Activated CD8-positive, alpha-beta memory T cell treated with anti-CD3 and anti-CD28 coated beads for 36 hours (primary cell): Measurements from ENCODE around the gene ZNF362. TPM values are rescaled to one million over a fixed set of nuclear protein-coding genes. Genes with fewer than 3 reads are reported as not detected.
"Not testable (repeated sequence)": the region's sequence is repeated elsewhere in the genome, so short reads cannot be mapped to it uniquely, and the experiment has no call there.

Experiments
- CTCF ChIA-PET: fragments of 350-600 bp; sonication (Branson Sonifier 250); formaldehyde crosslinking; loops from one replicate; lab custom pipeline; 2021; ENCODE audit warnings: antibody characterized with exemption; lab: Charles Lee
- POLR2A ChIA-PET: fragments of 350-600 bp; sonication (Branson Sonifier 250); formaldehyde crosslinking; loops from one replicate; lab custom pipeline; 2021; ENCODE audit warnings: antibody characterized with exemption; lab: Charles Lee
- total RNA-seq, 2 experiments: library from RNA; stranded (reverse); gene quantifications; one replicate each; pipeline ENCODE4 v1.2.3, GENCODE V29; 2021

ZNF362 gene, protein sequence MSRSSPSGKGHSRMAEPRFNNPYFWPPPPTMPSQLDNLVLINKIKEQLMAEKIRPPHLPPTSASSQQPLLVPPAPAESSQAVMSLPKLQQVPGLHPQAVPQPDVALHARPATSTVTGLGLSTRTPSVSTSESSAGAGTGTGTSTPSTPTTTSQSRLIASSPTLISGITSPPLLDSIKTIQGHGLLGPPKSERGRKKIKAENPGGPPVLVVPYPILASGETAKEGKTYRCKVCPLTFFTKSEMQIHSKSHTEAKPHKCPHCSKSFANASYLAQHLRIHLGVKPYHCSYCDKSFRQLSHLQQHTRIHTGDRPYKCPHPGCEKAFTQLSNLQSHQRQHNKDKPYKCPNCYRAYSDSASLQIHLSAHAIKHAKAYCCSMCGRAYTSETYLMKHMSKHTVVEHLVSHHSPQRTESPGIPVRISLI
- 1 to 10 TPM; 7.8 to 7.9 TPM for total RNA-seq

DNA sequence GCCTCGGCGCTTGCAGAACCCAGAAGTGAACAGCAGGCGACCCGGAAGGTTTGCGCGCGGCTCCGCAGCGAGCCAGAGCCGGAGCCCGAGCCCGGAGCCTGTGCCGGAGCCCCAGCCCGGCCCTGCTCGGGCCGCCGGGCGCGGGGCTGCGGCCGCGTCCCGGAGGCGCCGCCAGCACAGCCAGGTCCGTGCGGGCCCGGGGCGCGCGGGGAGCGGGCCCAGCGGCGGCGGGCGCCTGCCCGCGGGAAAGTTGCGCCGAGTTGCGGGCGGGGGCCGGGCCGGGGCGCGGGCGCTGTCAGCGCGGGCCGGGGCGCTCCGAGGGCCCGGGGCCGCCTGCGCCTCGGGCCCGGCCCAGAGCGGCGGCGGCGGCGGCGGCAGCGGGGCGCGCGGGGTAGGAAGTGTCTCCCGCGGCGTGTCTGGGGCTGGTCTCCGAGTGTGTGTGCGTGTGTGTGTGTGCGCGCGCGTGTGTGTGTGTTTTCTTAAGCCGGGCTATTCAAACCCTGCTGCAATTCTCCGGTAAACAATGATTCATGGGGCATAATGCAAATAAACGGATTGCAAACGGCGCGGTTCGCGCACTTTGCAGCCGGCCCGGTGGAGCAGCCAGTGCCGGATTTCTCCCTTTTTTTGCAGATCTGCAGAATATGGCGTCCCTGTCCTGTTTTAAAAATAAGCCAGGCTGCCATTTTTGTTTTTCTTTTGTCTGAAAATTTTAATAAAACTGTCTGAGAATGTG is at the start of gene ZNF362:
TSS of gene ZNF362 (plus strand) at position 22 of the 736 bp plus-strand sequence. CDS start 14,083 bp downstream, outside the sequence.
- POLR2A ChIA-PET: interaction anchor here (1.3 kb wide), 1 partner anchor 129 kb away, joined by 6 read pairs; no protein-coding TSS in a partner anchor
- CTCF ChIA-PET: no interaction called here

DNA sequence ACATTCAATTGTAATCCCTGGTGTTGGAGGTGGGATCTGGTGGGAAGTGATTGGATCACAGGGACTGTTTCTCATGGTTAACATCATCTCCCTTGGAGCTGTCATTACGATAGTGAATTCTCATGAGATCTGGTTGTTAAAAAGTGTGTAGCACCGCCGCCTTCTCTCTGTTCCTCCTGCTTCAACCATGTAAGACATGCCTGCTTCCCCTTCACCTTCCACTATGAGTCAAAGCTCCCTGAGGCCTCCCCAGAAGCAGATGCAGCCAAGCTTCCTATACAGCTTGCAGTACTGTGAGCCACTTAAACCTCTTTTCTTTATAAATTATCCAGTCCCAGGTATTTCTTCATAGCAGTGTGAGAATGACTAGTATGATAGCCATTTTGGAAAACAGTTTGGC is 44.3 kb upstream of the ZNF362 start:
- ChIA-PET CTCF (no interaction called here), POLR2A (no interaction called here)

DNA sequence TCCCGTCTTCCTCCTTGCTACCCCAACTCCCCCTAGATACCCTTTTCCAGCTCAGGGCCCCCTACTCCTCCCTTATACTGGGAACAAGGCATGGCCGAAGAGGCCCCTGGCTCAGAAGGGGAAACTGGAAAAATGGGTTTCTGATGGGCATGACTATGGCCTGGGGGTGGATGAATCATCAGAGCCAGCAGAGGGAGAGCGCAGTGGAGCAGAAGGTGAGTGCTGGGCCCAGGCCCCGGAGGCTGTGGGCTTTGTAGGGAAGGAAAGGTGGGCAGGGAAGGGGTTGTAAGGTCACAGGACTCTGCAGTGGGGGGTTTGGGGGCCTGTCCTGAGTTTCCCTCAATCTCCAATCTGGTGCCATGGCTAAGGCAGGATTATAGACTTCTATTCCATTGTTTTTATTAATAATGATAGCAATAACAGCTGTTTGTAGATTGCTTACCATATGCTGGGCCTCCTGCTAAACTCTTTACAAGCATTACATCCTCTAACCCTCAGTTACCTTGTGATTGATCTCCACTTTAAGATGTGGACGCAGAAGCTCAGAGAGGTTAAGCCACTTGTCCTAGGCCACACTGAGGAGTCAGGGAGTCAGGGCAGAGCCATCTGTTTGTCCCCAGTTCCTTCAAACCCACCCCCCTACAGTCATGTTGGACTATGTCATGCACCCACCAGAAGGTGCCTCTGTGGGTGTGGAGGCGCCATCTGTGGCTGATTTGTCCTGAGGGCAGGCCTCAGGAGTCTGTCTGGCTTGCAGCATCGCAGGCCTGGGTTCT is 36.2 kb upstream of the ZNF362 start:
- ChIA-PET POLR2A (no interaction called here), CTCF (interaction anchor here (0.6 kb wide), 1 partner anchor 45 kb away, joined by 3 read pairs; no protein-coding TSS in a partner anchor)

DNA sequence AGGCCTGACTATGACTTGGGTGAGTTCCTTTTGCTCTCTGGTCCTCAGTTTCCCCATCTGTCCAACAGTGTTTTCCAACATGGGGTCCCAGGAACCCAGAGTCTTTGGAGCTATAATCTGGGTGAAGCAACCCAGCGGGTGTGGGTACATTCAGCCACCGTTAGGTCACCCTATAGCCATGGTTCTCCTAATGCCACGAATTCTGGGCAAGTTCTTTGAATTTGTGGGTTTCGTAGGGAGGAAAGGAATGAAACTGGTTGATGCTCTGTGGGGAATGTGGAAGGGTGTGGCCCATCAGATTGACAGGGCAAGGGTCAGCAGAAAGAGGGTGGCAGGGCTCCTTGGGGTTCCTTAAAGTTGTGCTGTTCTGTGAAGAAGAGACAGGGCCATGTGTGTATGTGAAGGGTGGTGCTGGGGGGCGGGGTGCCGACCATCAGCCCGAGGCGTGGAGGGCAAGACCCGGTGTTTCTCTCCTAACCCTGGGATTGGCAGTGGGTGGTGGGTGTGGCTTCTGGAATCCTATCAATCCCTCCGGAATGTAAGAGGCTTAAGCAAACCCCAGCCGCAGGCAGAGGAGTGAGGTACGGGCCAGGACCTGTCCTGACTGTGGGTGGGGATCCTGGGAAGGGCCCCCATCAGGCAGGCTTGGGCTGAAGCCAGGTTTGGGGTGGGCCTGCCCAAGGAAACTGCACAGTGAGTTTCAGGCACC is 35.5 kb upstream of the ZNF362 start:
- CTCF ChIA-PET: no interaction called here
- POLR2A ChIA-PET: no interaction called here

DNA sequence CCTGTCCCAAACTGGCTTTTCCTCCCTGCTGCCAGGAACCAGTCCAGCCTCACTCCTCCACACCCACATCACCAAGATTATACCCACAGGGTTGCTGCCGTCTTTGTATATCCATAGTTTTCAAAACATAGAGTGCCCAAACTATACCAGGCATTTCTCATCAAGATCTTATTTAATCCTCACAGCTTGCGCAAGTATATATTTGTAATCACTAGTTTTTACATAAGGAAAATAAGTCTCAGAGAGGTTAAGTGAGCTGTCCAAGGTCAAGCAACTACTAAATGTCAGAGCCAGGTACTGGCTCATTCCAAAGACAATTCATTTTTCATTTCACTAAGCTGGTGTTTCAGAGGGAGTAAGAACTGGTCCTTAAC is 34.9 kb upstream of the ZNF362 start:
- CTCF ChIA-PET: no interaction called here
- POLR2A ChIA-PET: no interaction called here

DNA sequence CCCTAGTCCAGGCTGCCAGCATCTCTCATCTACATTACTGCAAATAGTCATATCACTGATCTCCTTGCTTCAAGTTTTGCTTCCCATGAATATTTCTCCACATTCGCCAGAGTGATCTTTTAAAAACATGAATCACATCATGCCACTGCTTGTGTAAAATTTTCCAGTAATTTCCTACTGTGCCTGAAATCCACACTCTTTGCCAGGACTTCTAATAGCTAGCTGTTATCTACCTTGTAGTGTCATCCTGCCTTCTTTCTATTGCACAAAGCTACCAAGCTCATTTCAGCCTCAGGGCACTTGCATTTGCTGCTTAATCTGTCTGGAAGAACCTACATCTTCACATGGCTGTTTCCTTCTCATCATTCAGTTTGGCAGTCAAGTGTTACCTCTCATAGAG is 33.9 kb upstream of the ZNF362 start:
- ChIA-PET POLR2A (no interaction called here), CTCF (no interaction called here)

DNA sequence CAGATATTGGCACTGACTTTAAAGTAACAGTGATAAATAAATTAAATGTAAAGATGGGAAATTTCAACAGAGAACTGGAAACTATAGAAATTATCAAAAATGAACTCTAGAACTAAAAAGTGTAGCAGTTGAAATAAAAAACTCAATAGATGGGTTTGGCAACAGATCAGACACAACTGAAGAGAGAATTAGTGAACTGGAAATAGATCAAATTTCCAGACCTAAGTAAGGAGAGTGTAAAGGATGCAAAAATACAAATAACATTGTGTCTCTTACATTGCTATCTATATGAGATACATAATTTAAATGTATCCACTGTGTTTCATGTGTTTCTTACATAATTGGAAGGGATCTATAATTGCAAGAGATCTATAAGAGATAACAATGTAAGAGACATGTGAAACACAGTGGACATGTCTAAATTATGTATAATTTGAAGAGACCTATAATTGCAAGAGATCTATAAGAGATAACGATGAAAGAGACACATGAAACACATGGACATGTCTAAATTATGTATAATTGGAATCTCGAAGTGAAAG is 32.1 kb upstream of the ZNF362 start:
- ChIA-PET POLR2A (no interaction called here), CTCF (no interaction called here)

DNA sequence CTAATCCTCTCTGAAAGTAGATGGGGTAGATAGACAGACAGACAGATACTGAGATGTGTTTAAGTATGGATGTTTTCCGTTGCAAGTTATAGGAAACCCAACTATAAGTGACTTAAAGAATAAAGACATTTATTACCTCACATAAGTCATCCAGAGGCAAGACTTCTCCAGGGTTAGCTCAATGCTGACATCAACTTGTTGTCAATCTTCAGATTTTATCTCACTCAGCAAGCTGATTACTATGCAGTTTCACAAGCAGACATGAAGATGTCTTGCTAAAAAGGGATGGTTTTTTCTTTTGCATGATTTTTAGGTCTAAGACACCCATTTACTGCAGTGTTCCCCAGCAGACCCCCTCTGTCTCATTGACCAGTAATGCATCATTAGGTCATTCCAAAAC is 30.7 kb upstream of the ZNF362 start:
- POLR2A ChIA-PET: no interaction called here
- CTCF ChIA-PET: no interaction called here

DNA sequence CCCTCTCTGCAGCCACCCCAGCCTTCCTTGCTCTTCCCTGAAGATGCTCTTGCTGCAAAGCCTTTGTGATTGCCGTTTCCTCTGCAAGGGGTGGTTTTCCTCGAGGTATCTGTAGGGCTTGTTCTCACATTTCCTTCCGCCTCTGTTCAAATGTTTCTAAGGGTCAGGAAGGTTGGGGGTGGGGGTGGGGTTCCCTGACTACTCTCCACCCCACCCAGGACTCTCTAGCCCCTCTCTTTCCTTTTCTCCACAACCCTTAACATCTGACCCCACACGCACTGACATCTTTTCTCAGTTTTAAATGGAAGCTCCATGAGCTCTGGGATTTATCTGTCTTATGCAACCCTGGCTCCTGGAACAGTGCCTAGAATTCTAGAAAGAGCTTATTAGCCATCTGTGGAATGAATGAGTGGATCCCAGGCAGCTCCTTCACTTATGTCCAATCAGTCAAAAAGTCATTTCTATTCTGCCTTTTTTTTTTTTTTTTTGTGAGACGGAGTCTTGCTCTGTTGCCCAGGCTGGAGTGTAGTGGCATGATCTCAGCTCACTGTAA is 27.3 kb upstream of the ZNF362 start:
- POLR2A ChIA-PET: no interaction called here
- CTCF ChIA-PET: no interaction called here

DNA sequence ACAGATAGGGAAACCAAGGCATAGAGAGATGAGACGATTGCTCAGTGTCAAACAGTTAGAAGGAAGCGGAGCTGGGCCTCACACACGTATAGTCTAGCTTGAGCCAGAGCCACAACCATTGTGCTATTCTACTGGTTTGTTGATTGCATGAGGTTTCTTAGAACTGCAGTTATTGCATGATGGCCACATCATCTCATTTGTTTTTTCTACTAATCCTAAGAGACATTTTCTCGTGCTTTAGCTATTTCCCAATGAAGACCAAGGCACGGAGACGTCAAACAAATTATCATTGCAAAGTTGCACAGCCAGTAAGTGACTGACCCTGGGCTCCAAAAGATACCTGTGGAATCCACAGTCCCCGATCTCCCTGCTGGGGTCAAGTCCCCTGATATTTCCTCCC is 25.1 kb upstream of the ZNF362 start:
- CTCF ChIA-PET: no interaction called here
- POLR2A ChIA-PET: no interaction called here

DNA sequence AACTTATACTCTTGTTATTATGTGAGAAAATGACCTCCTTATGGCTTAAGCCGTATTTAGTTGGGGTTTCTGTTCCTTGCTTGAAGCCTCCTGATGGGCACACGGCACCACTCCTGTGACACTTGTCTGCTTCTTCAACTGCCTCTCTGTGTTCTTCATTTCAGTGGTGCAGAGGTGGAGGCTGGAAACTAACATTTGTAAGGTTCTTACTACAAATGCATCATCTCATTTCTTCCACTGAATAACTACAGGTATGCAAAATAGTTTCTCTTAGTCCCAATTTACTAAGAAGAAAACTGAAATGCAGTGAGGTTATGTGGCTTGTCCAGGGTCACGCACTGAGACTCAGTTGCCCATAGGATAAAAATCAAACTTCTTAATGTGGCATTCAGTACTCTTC is 23.6 kb upstream of the ZNF362 start:
- ChIA-PET POLR2A (no interaction called here), CTCF (no interaction called here)

DNA sequence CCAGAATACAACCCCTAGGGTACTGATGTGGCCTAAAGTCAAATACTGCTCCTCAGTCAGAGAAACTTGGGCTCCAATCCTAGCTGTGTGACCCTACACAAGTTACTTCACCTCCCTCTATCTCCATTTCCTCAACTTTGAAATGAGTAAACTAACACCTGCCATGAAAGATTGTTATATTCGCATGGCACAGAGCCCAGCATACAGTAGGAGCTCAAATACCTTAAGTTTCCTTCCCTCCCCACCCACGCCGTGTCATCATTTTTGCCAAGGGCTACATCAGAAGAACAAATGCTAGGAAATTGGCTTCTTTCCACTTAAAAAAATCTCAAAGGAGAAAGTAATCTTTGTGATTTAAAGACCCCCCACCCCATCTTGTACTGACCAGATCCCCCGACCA is 22.2 kb upstream of the ZNF362 start:
- POLR2A ChIA-PET: no interaction called here
- CTCF ChIA-PET: no interaction called here

DNA sequence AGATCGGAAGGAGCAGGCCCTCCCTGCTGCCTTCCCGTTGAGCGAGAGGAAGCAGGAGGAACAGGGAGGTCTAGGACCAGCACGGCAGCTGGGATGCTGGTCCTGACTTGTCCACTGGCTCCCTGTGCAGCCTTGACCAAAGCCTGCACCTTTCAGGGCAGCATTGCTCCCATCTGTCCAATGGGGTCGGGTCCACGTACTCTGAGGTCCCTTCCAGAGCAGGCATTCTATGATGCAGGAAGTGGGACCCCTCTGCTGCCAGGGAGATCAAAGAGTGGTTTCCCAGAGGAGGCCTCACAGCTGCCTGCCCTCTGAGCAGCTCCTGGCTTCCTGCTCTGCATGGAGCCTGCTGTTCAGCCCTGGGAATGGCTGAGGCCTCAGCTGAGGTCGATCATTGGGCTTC is 21.7 kb upstream of the ZNF362 start:
- ChIA-PET CTCF (no interaction called here), POLR2A (no interaction called here)

DNA sequence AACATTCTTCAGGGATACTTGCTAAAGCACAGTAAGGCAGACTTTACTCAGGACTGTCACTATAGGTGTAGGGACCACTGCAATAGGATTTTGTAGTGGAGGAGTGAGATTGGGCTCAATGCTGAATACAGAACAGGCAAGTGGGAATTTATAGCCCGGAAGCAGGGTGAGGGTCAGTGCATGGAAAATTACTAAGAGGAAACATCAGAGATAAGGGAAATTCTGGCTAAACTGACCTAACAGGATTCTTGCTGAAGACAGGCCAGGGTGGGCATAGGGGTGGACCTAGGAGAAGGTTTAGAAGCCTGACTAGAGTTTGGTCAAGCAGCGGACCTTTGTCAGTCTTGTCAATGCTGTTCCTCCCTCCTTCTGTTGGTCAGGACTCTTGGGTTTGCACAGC is 20.8 kb upstream of the ZNF362 start:
- POLR2A ChIA-PET: no interaction called here
- CTCF ChIA-PET: no interaction called here

DNA sequence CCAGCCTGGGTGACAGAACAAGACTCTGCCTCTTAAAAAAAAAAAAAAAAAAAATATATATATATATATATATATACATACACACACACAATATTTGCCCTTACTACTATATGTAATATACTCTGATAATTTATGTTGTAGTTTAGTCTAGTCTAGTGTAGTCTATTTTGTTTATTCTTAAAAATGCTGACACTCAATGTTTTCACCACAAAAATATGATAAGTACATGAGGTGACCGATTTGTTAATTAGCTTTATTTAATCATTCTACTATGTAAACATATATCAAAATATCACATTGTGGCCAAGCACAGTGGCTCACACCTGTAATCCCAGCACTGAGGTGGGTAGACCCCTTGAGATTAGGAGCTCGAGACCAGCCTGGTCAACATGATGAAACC is 19.8 kb upstream of the ZNF362 start:
- CTCF ChIA-PET: no interaction called here
- POLR2A ChIA-PET: interaction anchor here (0.6 kb wide), 1 partner anchor 1150 kb away, joined by 6 read pairs; no protein-coding TSS in a partner anchor

DNA sequence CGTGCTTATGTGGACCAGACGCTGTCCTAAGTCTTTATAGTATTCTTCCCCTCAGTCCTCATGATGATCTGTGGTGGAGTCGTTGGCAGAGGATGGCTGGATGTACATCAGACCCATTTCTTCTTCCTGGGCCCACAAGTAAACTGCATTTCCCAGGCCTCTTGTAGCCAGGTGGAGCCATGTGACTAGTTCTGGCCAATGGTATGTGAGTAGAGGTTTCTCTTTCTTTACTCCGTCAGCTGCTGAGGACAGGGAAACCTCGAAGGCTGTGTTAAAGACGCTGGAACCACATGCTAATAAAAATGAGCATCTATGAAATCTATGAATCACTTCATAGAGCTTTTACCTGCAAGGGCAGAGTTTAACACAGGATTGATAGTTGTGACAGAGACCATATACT is 18.7 kb upstream of the ZNF362 start:
- ChIA-PET CTCF (no interaction called here), POLR2A (interaction anchor here (0.5 kb wide), 1 partner anchor 282 kb away, joined by 3 read pairs; no protein-coding TSS in a partner anchor)

DNA sequence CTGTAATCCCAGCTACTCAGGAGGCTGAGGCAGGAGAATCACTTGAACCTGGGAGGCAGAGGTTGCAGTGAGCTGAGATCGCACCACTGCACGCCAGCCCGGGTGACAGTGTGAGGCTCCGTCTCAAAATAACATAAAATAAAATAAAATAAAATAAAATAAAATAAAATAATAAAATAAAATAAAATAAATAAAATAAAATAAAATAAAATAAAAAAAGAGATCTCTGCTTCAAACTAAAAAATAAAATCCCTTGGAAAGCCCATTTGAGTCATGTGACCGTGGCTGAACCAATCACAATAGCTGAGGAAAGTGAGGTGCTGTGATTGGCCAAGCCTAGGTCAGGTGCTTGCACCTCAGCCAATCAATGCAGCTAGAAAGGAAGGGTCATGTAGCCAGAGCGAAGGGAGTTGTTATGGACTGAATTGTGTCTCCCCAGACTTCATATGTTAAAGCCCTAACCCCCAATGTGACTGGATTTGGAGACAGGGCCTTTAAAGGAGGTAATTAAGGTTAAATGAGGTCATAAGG is 18.0 kb upstream of the ZNF362 start:
- POLR2A ChIA-PET, CTCF ChIA-PET: not testable (repeated sequence)

DNA sequence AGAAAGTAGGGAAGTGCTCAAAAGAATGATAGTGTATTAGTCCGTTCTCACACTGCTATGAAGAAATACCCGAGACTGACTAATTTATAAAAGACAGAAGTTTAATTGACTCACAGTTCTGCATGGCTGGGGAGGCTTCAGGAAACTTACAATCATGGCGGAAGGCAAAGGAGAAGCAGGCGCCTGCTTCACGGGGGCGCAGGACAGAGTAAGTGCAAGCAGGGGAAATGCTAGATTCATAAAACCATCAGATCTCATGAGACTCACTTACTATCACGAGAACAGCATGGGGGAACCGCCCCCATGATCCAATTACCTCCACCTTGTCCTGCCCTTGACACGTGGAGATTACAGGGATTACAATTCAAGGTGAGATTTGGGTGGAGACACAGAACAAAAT is 16.9 kb upstream of the ZNF362 start:
- CTCF ChIA-PET, POLR2A ChIA-PET: not testable (repeated sequence)

DNA sequence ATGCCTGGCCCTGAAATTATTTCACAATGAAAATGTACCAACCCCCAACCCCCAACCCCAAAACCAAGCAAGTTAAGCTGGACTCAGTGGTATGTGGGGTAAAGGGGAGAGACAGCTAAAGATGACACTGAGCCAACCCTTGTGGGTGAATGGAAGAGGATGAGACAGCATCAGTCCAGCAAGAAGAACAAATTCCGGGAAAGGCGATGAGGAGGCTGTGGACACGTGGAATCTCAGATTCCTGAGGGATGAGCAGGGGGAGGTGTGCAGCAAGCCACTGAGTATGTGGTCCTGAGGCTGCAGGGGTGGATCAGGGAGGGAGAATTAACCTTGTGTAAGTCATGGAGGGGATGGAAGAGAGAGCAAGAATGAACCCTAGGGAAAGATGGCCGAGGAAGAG is 14.4 kb upstream of the ZNF362 start:
- ChIA-PET POLR2A (no interaction called here), CTCF (no interaction called here)
